K562 (cell line): ENCODE results near the gene RNF168. TPM values are rescaled to one million over a fixed set of nuclear protein-coding genes. Genes with fewer than 3 reads are reported as not detected.
"Not testable (repeated sequence)": the region's sequence is repeated elsewhere in the genome, so short reads cannot be mapped to it uniquely, and the experiment has no call there.

ENCODE experiments used
- ATAC-seq: fragments of 200-7000 bp; cut with Tn5 transposase; 3 replicates; pipeline ENCODE4 v1.9.1; 2020; ENCODE audit warnings: moderate library complexity
- BruUV-seq: library from RNA; stranded (reverse); fragments of 400-500 nt; replicated peaks from 2 replicates; lab custom pipeline; 2021; lab: Mats Ljungman, UMichigan
- CTCF ChIA-PET: fragments of 300-600 bp; formaldehyde crosslinking; extraction: SDS; loops from one replicate; lab custom pipeline; 2021; ENCODE audit warnings: low intra/inter-chr PET ratio; lab: Yijun Ruan, JAX
- POLR2A ChIA-PET: fragments of 300-600, 350-650 bp; sonication (Branson Sonifier 250); formaldehyde crosslinking; extraction: SDS; loops from one replicate; lab custom pipeline; 2021; ENCODE audit warnings: antibody characterized with exemption, inconsistent platforms; lab: Yijun Ruan, JAX
- DNase-seq, 4 experiments: peaks; one replicate each; pipeline versions ENCODE4 v3.0.0 to v3.0.0-alpha.2; 2011 to 2018; ENCODE audit warnings: low spot score in 3 of 4, mixed read lengths in 3 of 4; ENCODE audit errors: extremely low read depth in 1 of 4
- FAIRE-seq: peaks from 2 replicates; lab custom pipeline; 2011; peaks lifted over from hg19 to GRCh38; lab: Jason Lieb, UNC
- H2AFZ ChIP-seq: 2 replicates; pipeline ENCODE4 v1.6.0; 2011; ENCODE audit warnings: low read depth, low read length, control low read depth, inconsistent platforms
- H3K27ac ChIP-seq: fragments of 200-600 bp; 3 replicates; pipeline ENCODE4 v1.8.0; 2011; ENCODE audit warnings: low read depth, mild to moderate bottlenecking, control low read depth, inconsistent platforms, low read length, moderate library complexity, mixed read lengths; ENCODE audit errors: extremely low read depth
- H3K27me3 ChIP-seq, 2 experiments: fragments of 300-600 bp in 1 of 2; 2 replicates in 1 of 2; 3 replicates in 1 of 2; pipeline versions ENCODE4 v1.6.0 to v1.8.0; 2011; ENCODE audit warnings: inconsistent platforms in 2 of 2, low read length in 2 of 2, mild to moderate bottlenecking in 1 of 2, mixed read lengths in 1 of 2, moderate library complexity in 1 of 2; ENCODE audit not compliant: control insufficient read depth in 2 of 2, insufficient read depth in 2 of 2
- H3K36me3 ChIP-seq: fragments of 300-600 bp; 3 replicates; pipeline ENCODE4 v1.8.0; 2011; ENCODE audit warnings: mild to moderate bottlenecking, low read length, inconsistent platforms; ENCODE audit not compliant: control insufficient read depth, insufficient read depth
- H3K4me1 ChIP-seq, 2 experiments: fragments of 200-600 bp in 1 of 2; replicated peaks in 1 of 2; 2 replicates in 1 of 2; 3 replicates in 1 of 2; pipeline versions ENCODE4 v1.5.1 to v1.8.0; 2011; ENCODE audit warnings: inconsistent platforms in 2 of 2, low read length in 2 of 2, mild to moderate bottlenecking in 1 of 2, mixed read lengths in 1 of 2, moderate library complexity in 1 of 2; ENCODE audit not compliant: control insufficient read depth in 2 of 2, insufficient read depth in 2 of 2
- H3K4me2 ChIP-seq: 2 replicates; pipeline ENCODE4 v1.6.1; 2011; ENCODE audit warnings: low read length, control low read depth, inconsistent platforms, mixed read lengths; ENCODE audit not compliant: insufficient read depth
- H3K4me3 ChIP-seq: fragments of 200-600 bp; sonication (generic), shearing (Covaris generic); 2 replicates; pipeline ENCODE4 v1.5.1; 2016; ENCODE audit warnings: control low read depth, inconsistent platforms
- H3K79me2 ChIP-seq: fragments of 200-600 bp; 3 replicates; pipeline ENCODE4 v1.8.0; 2011; ENCODE audit warnings: low read length, inconsistent platforms; ENCODE audit not compliant: control insufficient read depth, insufficient read depth
- H3K9ac ChIP-seq, 2 experiments: 2 replicates each; pipeline versions ENCODE4 v1.6.0 to v1.6.1; 2011; ENCODE audit warnings: low read depth in 2 of 2, low read length in 2 of 2, control low read depth in 1 of 2, inconsistent platforms in 1 of 2, mild to moderate bottlenecking in 1 of 2, mixed read lengths in 1 of 2; ENCODE audit not compliant: insufficient read depth in 1 of 2
- H3K9me1 ChIP-seq: one replicate; pipeline ENCODE4 v1.6.0; 2011; ENCODE audit warnings: inconsistent platforms, mild to moderate bottlenecking, low read length, moderate library complexity; ENCODE audit not compliant: control insufficient read depth, insufficient read depth
- H3K9me3 ChIP-seq: replicated peaks from 2 replicates; pipeline ENCODE4 v1.5.1; 2011; ENCODE audit warnings: low read depth, low read length, inconsistent platforms; ENCODE audit not compliant: control insufficient read depth, insufficient read depth
- H4K20me1 ChIP-seq: replicated peaks from 2 replicates; pipeline ENCODE4 v1.6.1; 2011; ENCODE audit warnings: low read length, inconsistent platforms, mixed read lengths; ENCODE audit not compliant: control insufficient read depth, insufficient read depth
- CBX1 ChIP-seq: sonication (generic); IDR thresholded peaks from 2 replicates; pipeline ENCODE4 v1.6.1; 2016; ENCODE audit warnings: antibody characterized with exemption, low read depth, mild to moderate bottlenecking
- CBX3 ChIP-seq, 2 experiments: IDR thresholded peaks; 1 replicate in 1 of 2; 2 replicates in 1 of 2; pipeline ENCODE4 v1.6.1; 2012; ENCODE audit warnings: inconsistent platforms in 2 of 2, low read length in 2 of 2, borderline replicate concordance in 1 of 2, control low read depth in 1 of 2
- CBX5 ChIP-seq: IDR thresholded peaks from 2 replicates; pipeline ENCODE4 v1.6.1; 2014; ENCODE audit warnings: low read depth, borderline replicate concordance
- TRIM28 ChIP-seq: fragments of 450-650 bp; IDR thresholded peaks from 2 replicates; pipeline ENCODE4 v1.6.1; 2017
- ZFP36 ChIP-seq: fragments of 150-350 bp; IDR thresholded peaks from 2 replicates; pipeline ENCODE4 v1.6.1; 2018; ENCODE audit warnings: low read length, low read depth; ENCODE audit not compliant: partially characterized antibody
- ZNF280A ChIP-seq: fragments of 450-650 bp; IDR thresholded peaks from 2 replicates; pipeline ENCODE4 v1.6.1; 2018; ENCODE audit warnings: mild to moderate bottlenecking, low read depth; ENCODE audit not compliant: partially characterized antibody
- WGBS: fragments of 100-300 bp; shearing (Covaris generic); methylation state at CpG from one replicate; pipeline ENCODE4 v1.1.6; 2016; ENCODE audit warnings: low coverage, mixed read lengths; ENCODE audit not compliant: insufficient coverage; ENCODE audit errors: missing lambda C conversion rate; 5-methylcytosine and 5-hydroxymethylcytosine counted together
- in situ Hi-C: fragments of 300-500 bp; cut with MboI; formaldehyde crosslinking; loops from 4 replicates; pipeline ENCODE4 v1.15.0; 2018; ENCODE audit warnings: inconsistent platforms, mixed read lengths
- intact Hi-C: fragments of 100-400 bp; cut with micrococcal nuclease; formaldehyde crosslinking; loops from 2 replicates; pipeline ENCODE4 v1.14.2; 2022
- polyA plus RNA-seq, 8 experiments: library from polyadenylated mRNA; depleted of rRNA in 4 of 8; stranded (reverse) in 5 of 8; unstranded in 3 of 8; fragments of >200 nt; fragmentation: Nextera tagmentation in 2 of 8; fragmentation: Illumina TruSeq in 1 of 8; extraction: Ambion mirVana in 2 of 8; extraction: Trizol in 1 of 8; gene quantifications; 2 replicates each; pipeline versions ENCODE4 v1.2.1 to v1.2.3, GENCODE V29; 2011 to 2014; ENCODE audit warnings: inconsistent platforms in 1 of 8, missing spikeins in 1 of 8
- total RNA-seq, 7 experiments: library from RNA; depleted of rRNA in 6 of 7; stranded (reverse); fragments of >200 nt in 6 of 7; fragmentation: Illumina TruSeq in 2 of 7; extraction: Trizol in 2 of 7; gene quantifications; 2 replicates each; pipeline versions ENCODE4 v1.2.1 to v1.2.3, GENCODE V29; 2011 to 2021; ENCODE audit warnings: low replicate concordance in 1 of 7

The RNF168 gene
- total and polyA plus RNA-seq, 9 of the 15 experiments (the other 6 are each of a cell fraction or from before 2014, with no cell fraction given): 6.0 to 32.1 (median 16.6) TPM

GRCh38 chr3:196549312-196549711 is 45.7 kb upstream of the RNF168 start:
- BruUV-seq, POLR2A ChIA-PET, DNase-seq, H3K9me3 ChIP-seq, H3K4me2 ChIP-seq, intact Hi-C loops, H2AFZ ChIP-seq, H3K27me3 ChIP-seq, ATAC-seq, H3K36me3 ChIP-seq, H3K9ac ChIP-seq, H4K20me1 ChIP-seq, H3K9me1 ChIP-seq, CTCF ChIA-PET, FAIRE-seq, H3K27ac ChIP-seq, H3K4me3 ChIP-seq, H3K4me1 ChIP-seq, H3K79me2 ChIP-seq, in situ Hi-C loops: not testable (repeated sequence)
- peak; percentile 77 for TF ChIP-seq ZNF280A
- TF ChIP-seq CBX3 (IDR thresholded peaks at IDR 0.05; ENCODE audit: borderline replicate concordance in 1 of 2, low read length in 2 of 2): peak in 1 of 2 experiments; percentile 81; a peak in 1 of 3 replicates
- TF ChIP-seq TRIM28: peak; percentile 86
- peak; percentile 58; the same call in 1 of the 2 replicates for TF ChIP-seq CBX1
- TF ChIP-seq ZFP36: peak; percentile 45
- TF ChIP-seq CBX5: peak; percentile 92
- 100% methylated on average over 1 of the region's 1 CpG for WGBS
